Measurements from ENCODE around the gene ASCC3.
"Not testable (repeated sequence)": the region's sequence is repeated elsewhere in the genome, so short reads cannot be mapped to it uniquely, and the experiment has no call there.

ASCC3 gene

DNA sequence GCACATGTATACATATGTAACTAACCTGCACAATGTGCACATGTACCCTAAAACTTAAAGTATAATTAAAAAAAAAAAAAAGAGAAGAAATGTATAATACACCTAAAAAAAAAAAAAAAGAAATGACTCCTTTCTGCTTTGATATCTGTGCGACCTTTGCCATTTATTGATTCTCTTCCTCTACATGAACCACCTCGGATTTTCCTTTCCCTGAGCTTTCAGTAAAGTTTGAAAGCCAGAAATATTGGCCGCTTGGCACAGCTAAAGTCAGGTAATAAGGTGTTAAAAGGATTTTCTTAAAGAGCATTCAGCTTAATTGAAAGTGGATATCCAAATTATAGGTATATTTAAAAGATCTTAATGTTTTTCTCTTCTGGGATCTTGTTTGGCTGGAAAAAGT is 12.6 kb upstream of the ASCC3 start:
- no peaks in the 10 kb centered on the region for H3K36me3 ChIP-seq (ENCODE audit: low read depth)
- no peaks in the 10 kb centered on the region for H3K9me3 ChIP-seq (ENCODE audit: severe bottlenecking)
- H3K4me3 ChIP-seq (ENCODE audit: severe bottlenecking), result no peak overlapping the region
- H3K4me1 ChIP-seq (ENCODE audit: insufficient read depth, poor library complexity, severe bottlenecking), result no peaks in the 10 kb centered on the region
- no peaks in the 10 kb centered on the region for H3K27me3 ChIP-seq (ENCODE audit: insufficient read depth, poor library complexity, severe bottlenecking)
- DNase-seq (ENCODE audit: low spot score) (no peak), ATAC-seq (ENCODE audit: low read depth) (no peak)
- no peak overlapping the region for H3K27ac ChIP-seq (ENCODE audit: poor library complexity, severe bottlenecking)
- TF ChIP-seq, protein P1, sequence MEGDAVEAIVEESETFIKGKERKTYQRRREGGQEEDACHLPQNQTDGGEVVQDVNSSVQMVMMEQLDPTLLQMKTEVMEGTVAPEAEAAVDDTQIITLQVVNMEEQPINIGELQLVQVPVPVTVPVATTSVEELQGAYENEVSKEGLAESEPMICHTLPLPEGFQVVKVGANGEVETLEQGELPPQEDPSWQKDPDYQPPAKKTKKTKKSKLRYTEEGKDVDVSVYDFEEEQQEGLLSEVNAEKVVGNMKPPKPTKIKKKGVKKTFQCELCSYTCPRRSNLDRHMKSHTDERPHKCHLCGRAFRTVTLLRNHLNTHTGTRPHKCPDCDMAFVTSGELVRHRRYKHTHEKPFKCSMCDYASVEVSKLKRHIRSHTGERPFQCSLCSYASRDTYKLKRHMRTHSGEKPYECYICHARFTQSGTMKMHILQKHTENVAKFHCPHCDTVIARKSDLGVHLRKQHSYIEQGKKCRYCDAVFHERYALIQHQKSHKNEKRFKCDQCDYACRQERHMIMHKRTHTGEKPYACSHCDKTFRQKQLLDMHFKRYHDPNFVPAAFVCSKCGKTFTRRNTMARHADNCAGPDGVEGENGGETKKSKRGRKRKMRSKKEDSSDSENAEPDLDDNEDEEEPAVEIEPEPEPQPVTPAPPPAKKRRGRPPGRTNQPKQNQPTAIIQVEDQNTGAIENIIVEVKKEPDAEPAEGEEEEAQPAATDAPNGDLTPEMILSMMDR (IDR thresholded peaks at IDR 0.05; ENCODE audit: poor library complexity, severe bottlenecking), result no peak

DNA sequence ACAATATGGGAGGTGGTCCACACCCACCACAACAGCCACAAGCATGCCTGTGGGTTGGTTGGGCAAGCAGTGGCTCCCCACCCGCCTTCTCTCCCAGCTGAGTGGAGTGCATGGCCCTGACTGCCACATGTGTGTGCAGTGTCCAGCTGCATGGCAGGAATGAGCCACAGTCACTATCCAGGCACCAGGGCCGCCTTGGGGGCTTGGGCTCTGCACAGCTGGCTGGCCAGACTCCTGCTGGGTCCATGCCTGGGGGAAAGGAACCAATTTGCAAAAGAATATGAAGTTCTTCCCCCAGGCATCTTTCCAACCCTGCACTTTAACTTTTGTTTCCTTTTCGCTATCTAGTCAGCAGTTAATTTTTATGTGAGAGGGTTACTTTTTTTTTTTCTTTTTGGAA is 11.6 kb upstream of the ASCC3 start:
- DNase-seq (ENCODE audit: low spot score), result no peak
- H3K4me3 ChIP-seq (ENCODE audit: severe bottlenecking), result no peak overlapping the region
- H3K27ac ChIP-seq (ENCODE audit: poor library complexity, severe bottlenecking), result no peak overlapping the region

DNA sequence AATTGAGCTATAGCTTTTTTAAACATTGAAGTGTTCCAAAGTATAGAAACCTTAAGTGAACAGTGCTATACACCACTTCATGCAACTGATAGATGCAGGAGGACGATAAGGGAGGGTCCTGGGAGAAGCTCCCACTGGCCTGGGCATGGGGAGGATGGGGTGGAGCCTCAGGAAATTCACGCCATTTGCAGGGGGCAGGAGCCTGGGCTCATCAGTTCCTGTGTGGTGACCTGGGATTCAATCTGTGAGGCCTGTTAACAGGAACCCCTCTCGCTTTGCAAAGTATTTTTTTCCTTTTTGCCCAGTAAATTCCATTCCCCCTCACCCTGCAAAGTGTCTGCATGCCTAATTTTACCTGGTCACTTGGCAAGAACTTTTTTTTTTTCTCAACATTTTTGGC is 11.0 kb upstream of the ASCC3 start:
- Histone ChIP-seq H3K27me3 (ENCODE audit: insufficient read depth, poor library complexity, severe bottlenecking) (no peaks in the 10 kb centered on the region), H3K9me3 (ENCODE audit: severe bottlenecking) (no peaks in the 10 kb centered on the region), H3K4me1 (ENCODE audit: insufficient read depth, poor library complexity, severe bottlenecking) (no peaks in the 10 kb centered on the region), H3K36me3 (ENCODE audit: low read depth) (no peaks in the 10 kb centered on the region), H3K4me3 (ENCODE audit: severe bottlenecking) (no peak overlapping the region), H3K27ac (ENCODE audit: poor library complexity, severe bottlenecking) (no peak overlapping the region)
- ATAC-seq (ENCODE audit: low read depth), result no peak
- TF ChIP-seq, protein P1 (IDR thresholded peaks at IDR 0.05; ENCODE audit: poor library complexity, severe bottlenecking), result no peak
- no peak for DNase-seq (ENCODE audit: low spot score)

More for the DNA sequence above, 11.6 kb upstream of the ASCC3 start:
- H3K9me3 ChIP-seq (ENCODE audit: severe bottlenecking), result no peaks in the 10 kb centered on the region
- ATAC-seq (ENCODE audit: low read depth), result no peak
- no peaks in the 10 kb centered on the region for H3K4me1 ChIP-seq (ENCODE audit: insufficient read depth, poor library complexity, severe bottlenecking)
- H3K27me3 ChIP-seq (ENCODE audit: insufficient read depth, poor library complexity, severe bottlenecking), result no peaks in the 10 kb centered on the region
- no peaks in the 10 kb centered on the region for H3K36me3 ChIP-seq (ENCODE audit: low read depth)
- TF ChIP-seq, protein P1 (IDR thresholded peaks at IDR 0.05; ENCODE audit: poor library complexity, severe bottlenecking), result no peak

DNA sequence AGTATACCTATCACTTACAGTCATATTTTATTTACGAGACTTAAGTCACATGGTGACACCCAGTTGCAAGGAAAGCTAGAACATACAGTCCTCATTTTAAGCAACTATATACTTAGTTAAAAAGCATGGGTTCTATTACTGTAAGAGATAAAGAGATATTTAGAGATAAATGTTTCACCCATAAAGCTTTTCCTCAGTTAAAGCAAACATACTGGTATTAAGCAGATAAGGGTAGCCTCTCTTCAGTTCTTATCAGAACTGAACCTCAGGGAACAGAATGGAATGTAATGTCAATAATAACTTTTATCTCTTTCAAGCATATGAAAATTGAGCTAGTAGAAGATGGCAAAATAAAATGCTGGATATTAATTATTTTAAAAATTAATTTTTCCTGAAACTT is 9.9 kb upstream of the ASCC3 start:
- no peak overlapping the region for H3K4me3 ChIP-seq (ENCODE audit: severe bottlenecking)
- H3K36me3 ChIP-seq (ENCODE audit: low read depth), result no peaks in the 10 kb centered on the region
- no peaks in the 10 kb centered on the region for H3K4me1 ChIP-seq (ENCODE audit: insufficient read depth, poor library complexity, severe bottlenecking)
- H3K9me3 ChIP-seq (ENCODE audit: severe bottlenecking), result no peaks in the 10 kb centered on the region
- no peaks in the 10 kb centered on the region for H3K27me3 ChIP-seq (ENCODE audit: insufficient read depth, poor library complexity, severe bottlenecking)
- DNase-seq (ENCODE audit: low spot score) (no peak), ATAC-seq (ENCODE audit: low read depth) (no peak)
- H3K27ac ChIP-seq (ENCODE audit: poor library complexity, severe bottlenecking), result no peak overlapping the region
- TF ChIP-seq, protein P1 (IDR thresholded peaks at IDR 0.05; ENCODE audit: poor library complexity, severe bottlenecking), result no peak

DNA sequence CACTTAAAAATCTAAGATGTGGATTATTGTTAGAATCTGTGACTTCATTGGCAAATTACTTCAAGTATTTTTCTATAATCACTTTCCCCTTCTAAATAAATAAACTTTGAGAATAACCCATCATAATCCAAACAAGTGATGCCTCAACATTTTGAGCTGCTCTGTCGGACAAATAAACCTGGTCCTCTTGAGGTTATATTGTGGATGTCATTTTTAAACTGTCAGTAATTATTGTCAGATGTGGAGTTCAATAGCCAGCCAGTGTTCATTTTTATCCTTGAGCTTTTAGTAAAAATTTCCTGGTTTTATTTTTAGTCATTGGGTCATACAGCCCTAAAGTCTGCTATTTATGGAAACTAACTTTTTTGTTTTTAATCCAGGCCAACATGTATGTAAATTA is 9.5 kb upstream of the ASCC3 start:
- not testable (repeated sequence) for H3K36me3 ChIP-seq (ENCODE audit: low read depth); H3K27ac ChIP-seq (ENCODE audit: poor library complexity, severe bottlenecking); H3K9me3 ChIP-seq (ENCODE audit: severe bottlenecking); H3K27me3 ChIP-seq (ENCODE audit: insufficient read depth, poor library complexity, severe bottlenecking); H3K4me3 ChIP-seq (ENCODE audit: severe bottlenecking); H3K4me1 ChIP-seq (ENCODE audit: insufficient read depth, poor library complexity, severe bottlenecking); ATAC-seq (ENCODE audit: low read depth); DNase-seq (ENCODE audit: low spot score)
